ES-I3 (cell line): Measurements from ENCODE around the gene HSF5.

Experiments used
- H3K36me3 ChIP-seq: 2 replicates; pipeline ENCODE4 v1.6.1; 2013; ENCODE audit warnings: mild to moderate bottlenecking, low read length, control low read depth, moderate library complexity; ENCODE audit not compliant: insufficient read depth
- H3K4me1 ChIP-seq: 2 replicates; pipeline ENCODE4 v1.6.1; 2013; ENCODE audit warnings: mild to moderate bottlenecking, control low read depth, low read length; ENCODE audit not compliant: insufficient read depth
- H3K9ac ChIP-seq: 2 replicates; pipeline ENCODE4 v1.6.1; 2013; ENCODE audit warnings: low read depth, mild to moderate bottlenecking, low read length, moderate library complexity
- H3K9me3 ChIP-seq: 2 replicates; pipeline ENCODE4 v1.6.1; 2013; ENCODE audit warnings: mild to moderate bottlenecking, low read length, moderate library complexity; ENCODE audit not compliant: control insufficient read depth, insufficient read depth

Gene HSF5

GRCh38 chr17:58476812-58477211, 11.4 kb downstream of the HSF5 start:
- no peaks in the 10 kb centered on the region; the same call in 1 of the 2 replicates for H3K9me3 ChIP-seq
- no peaks in the 10 kb centered on the region for H3K36me3 ChIP-seq
- H3K9ac ChIP-seq: no peak overlapping the region
- no peaks in the 10 kb centered on the region for H3K4me1 ChIP-seq

GRCh38 chr17:58475985-58476384, 12.2 kb downstream of the HSF5 start:
- Histone ChIP-seq H3K36me3 (no peaks in the 10 kb centered on the region), H3K9ac (no peak overlapping the region), H3K9me3 (no peaks in the 10 kb centered on the region; the same call in 1 of the 2 replicates), H3K4me1 (no peaks in the 10 kb centered on the region)

- H3K4me1 ChIP-seq: no peaks in the 10 kb centered on the region
- no peak overlapping the region for H3K9ac ChIP-seq
- H3K9me3 ChIP-seq: no peaks in the 10 kb centered on the region
- no peaks in the 10 kb centered on the region for H3K36me3 ChIP-seq
These were observed 17.9 kb downstream of the HSF5 start for GRCh38 chr17:58470356-58470755.

- Histone ChIP-seq H3K9me3 (no peaks in the 10 kb centered on the region), H3K4me1 (no peaks in the 10 kb centered on the region), H3K9ac (no peak overlapping the region), H3K36me3 (no peaks in the 10 kb centered on the region)
These were observed 19.3 kb downstream of the HSF5 start for GRCh38 chr17:58468944-58469343.

DNA sequence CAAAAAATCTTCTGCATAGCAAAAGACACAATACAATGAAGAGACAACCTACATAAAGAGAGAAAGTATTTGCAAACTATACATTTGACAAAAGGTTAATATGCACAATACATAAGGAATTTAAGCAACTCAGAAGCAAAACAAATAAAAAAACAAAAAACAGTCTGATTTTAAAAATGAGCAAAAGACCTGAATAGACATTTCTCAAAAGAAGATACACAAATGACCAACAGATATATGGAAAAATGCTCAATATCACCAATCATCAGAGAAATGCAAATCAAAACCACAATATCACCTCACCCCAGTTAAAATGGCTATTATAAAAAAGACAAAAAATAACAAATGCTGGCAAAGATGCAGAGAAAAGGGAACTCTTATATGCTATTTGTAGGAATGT, 32.7 kb downstream of the HSF5 start:
- Histone ChIP-seq H3K9me3 (no peaks in the 10 kb centered on the region), H3K36me3 (no peaks in the 10 kb centered on the region), H3K4me1 (no peaks in the 10 kb centered on the region), H3K9ac (no peak overlapping the region)

GRCh38 chr17:58452738-58453137, 35.5 kb downstream of the HSF5 start:
- Histone ChIP-seq H3K9me3 (no peaks in the 10 kb centered on the region), H3K4me1 (no peaks in the 10 kb centered on the region), H3K36me3 (no peaks in the 10 kb centered on the region), H3K9ac (no peak overlapping the region)

- H3K9ac ChIP-seq: no peak overlapping the region
- no peaks in the 10 kb centered on the region for H3K36me3 ChIP-seq
These were observed 40.9 kb downstream of the HSF5 start for GRCh38 chr17:58447039-58447975.

GRCh38 chr17:58446086-58446485, 42.1 kb downstream of the HSF5 start:
- H3K36me3 ChIP-seq: no peaks in the 10 kb centered on the region
- peaks cover 19% of the 10 kb centered on the region for H3K4me1 ChIP-seq
- no peaks in the 10 kb centered on the region for H3K9me3 ChIP-seq
- H3K9ac ChIP-seq: no peak overlapping the region; the same call in 1 of the 2 replicates

More at GRCh38 chr17:58447039-58447975, 40.9 kb downstream of the HSF5 start:
- Histone ChIP-seq H3K4me1 (peaks cover 19% of the 10 kb centered on the region), H3K9me3 (no peaks in the 10 kb centered on the region)

DNA sequence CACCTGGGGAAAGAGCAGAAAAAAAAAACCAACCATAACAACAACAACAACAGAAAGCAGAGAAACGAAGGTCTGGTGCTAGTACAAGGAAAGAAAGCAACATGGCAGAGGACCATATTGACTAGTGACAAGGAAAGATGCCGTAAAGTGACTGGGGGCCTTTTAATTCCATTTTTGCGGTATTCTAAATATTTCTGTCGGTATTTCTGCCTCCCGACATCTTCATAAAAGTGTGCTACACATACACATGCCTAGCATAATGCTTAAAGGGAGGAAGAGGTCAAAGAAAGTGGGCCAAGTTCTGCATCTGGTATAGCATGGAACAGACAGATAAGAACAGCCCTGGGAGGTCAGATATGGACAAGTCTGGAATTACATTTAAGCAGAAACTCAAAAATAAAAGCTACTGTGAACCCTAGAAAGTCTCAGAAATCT, 51.4 kb downstream of the HSF5 start:
- H3K4me1 ChIP-seq: no peaks in the 10 kb centered on the region
- H3K9me3 ChIP-seq: no peaks in the 10 kb centered on the region
- no peak overlapping the region for H3K9ac ChIP-seq
- H3K36me3 ChIP-seq: no peaks in the 10 kb centered on the region

GRCh38 chr17:58436245-58436644, 52.0 kb downstream of the HSF5 start:
- Histone ChIP-seq H3K36me3 (no peaks in the 10 kb centered on the region), H3K4me1 (no peaks in the 10 kb centered on the region), H3K9me3 (no peaks in the 10 kb centered on the region), H3K9ac (no peak overlapping the region)

DNA sequence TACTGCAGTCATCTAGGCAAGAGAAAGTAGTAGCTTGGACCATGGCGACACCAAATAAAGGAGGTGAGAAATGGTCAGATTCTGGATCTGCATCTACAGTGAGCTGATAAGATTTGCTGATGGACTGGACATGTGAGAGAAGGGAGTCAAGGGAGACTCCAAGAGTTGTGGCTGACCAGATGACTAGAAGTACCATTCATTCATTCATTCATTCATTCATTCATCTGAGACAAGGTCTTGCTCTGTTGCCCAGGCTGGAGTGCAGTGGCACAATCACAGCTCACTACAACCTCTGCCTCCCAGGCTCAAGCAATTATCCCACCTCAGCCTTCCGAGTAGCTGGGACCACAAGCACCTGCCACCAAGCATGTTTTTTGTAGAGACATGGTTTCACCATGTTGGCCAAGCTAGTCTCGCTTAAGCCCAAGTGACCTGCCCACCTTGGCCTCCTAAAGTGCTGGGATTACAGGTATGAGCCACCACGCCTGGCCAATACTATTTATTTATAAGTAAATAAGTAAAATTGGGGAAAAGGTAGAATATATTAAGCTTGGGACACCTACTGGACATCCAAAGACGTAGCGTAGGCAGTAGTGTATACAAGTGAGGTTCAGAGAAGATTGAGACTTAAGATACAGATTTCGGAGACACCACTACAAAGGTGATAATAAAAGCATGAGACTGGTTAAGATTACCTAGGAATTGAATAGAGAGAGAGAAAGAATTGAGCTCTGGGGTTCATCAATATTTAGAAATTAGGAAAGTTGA, 55.2 kb downstream of the HSF5 start:
- Histone ChIP-seq H3K9ac (no peak overlapping the region), H3K4me1 (no peaks in the 10 kb centered on the region), H3K36me3 (no peaks in the 10 kb centered on the region), H3K9me3 (no peaks in the 10 kb centered on the region)

DNA sequence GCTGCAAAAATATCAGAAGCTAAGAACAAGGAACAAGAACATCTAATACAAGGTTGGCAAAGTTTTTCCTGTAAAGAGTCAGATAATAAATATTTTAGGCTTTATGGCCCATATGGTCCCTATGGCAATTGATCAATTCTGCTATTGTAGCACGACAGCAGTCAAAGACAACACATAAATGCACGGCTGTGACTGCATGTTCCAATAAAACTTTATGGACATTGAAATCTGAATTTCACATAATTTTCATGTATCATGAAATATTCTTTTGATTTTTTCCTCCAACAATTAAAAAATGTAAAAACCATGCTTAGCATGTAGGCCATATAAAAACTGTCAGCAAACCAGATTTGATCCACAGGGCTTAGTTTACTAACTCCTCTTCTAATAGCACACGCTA, 60.4 kb downstream of the HSF5 start:
- no peaks in the 10 kb centered on the region for H3K9me3 ChIP-seq
- H3K4me1 ChIP-seq: no peaks in the 10 kb centered on the region
- no peak overlapping the region for H3K9ac ChIP-seq
- H3K36me3 ChIP-seq: no peaks in the 10 kb centered on the region

- Histone ChIP-seq H3K36me3 (no peaks in the 10 kb centered on the region), H3K9ac (no peak overlapping the region), H3K9me3 (no peaks in the 10 kb centered on the region), H3K4me1 (peaks cover 7% of the 10 kb centered on the region)
These were observed 66.5 kb downstream of the HSF5 start for GRCh38 chr17:58421711-58422110.

DNA sequence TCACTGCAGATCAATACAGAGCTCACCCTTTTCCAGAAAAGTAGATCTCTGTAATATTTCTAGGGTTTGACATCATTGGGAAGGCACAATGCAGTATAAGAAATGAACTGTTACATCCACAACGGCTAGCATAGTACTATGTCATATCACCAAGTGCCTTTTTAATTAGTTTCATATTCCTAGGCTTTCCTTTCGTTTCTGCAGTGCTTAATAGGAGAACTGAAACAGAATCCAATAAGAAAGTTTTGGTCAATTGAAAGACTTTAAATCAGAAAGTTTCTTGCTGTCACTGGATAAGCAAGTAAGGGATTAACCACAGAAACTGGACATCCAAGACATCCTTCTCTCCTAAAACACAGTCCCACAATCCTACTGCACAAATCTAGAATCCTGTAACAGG, 67.4 kb downstream of the HSF5 start:
- Histone ChIP-seq H3K9me3 (no peaks in the 10 kb centered on the region), H3K9ac (no peak overlapping the region), H3K4me1 (peaks cover 8% of the 10 kb centered on the region), H3K36me3 (no peaks in the 10 kb centered on the region)
